T-helper 2 cell treated with Interferon-gamma antibody and Interleukin-4, amounts not matched to agents 100 ng/mL and 5 ng/mL, for 36 hours (primary cell): ENCODE data around the gene CCDC14. TPM values are rescaled to one million over a fixed set of nuclear protein-coding genes. Genes with fewer than 3 reads are reported as not detected.
"Not testable (repeated sequence)": the region's sequence is repeated elsewhere in the genome, so short reads cannot be mapped to it uniquely, and the experiment has no call there.

Experiments used
- intact Hi-C: fragments of 100-400 bp; cut with micrococcal nuclease; formaldehyde crosslinking; loops from one replicate; pipeline ENCODE4 v1.15.1; 2023
- total RNA-seq: library from RNA; stranded (reverse); gene quantifications from 2 replicates; pipeline ENCODE4 v1.2.3, GENCODE V29; 2022

Gene CCDC14
- 48.1 and 53.2 TPM in 2 replicates for total RNA-seq

GRCh38 chr3:123960781-123961507 lies at the start of gene CCDC14:
CCDC14 (minus strand) TSS chr3:123961229; CDS start chr3:123961173, 56 bp downstream.
- intact Hi-C loops, result loop anchor here (1.0 to 2.0 kb wide), 2 partner anchors 76 to 376 kb away; partner anchors contain the start of genes HACD2 and MYLK

GRCh38 chr3:124008321-124008720 lies 47.3 kb upstream of the CCDC14 start:
- intact Hi-C loops, result not testable (repeated sequence)

GRCh38 chr3:124007186-124007585 lies 46.2 kb upstream of the CCDC14 start:
- intact Hi-C loops, result no loop called here

- intact Hi-C loops, result not testable (repeated sequence)
Measured at GRCh38 chr3:124002405-124003079, 41.5 kb upstream of the CCDC14 start.

- intact Hi-C loops, result not testable (repeated sequence)
Measured at GRCh38 chr3:124001366-124001765, 40.3 kb upstream of the CCDC14 start.

GRCh38 chr3:123997543-123997942 lies 36.5 kb upstream of the CCDC14 start:
- intact Hi-C loops, result no loop called here

GRCh38 chr3:123993818-123994217 lies 32.8 kb upstream of the CCDC14 start:
- intact Hi-C loops, result no loop called here

GRCh38 chr3:123991730-123992588 lies 30.9 kb upstream of the CCDC14 start, which contains the start of gene ROPN1:
ROPN1 (minus strand) TSS chr3:123992124; CDS start chr3:123980481, 11,643 bp downstream.
- intact Hi-C loops, result not testable (repeated sequence)

- intact Hi-C loops, result no loop called here
Measured at GRCh38 chr3:123986427-123986826, 25.4 kb upstream of the CCDC14 start.

- intact Hi-C loops, result no loop called here
Measured at GRCh38 chr3:123984957-123985356, 23.9 kb upstream of the CCDC14 start.

GRCh38 chr3:123984350-123984749 lies 23.3 kb upstream of the CCDC14 start:
- intact Hi-C loops, result no loop called here

- intact Hi-C loops, result not testable (repeated sequence)
Measured at GRCh38 chr3:123981317-123981716, 20.3 kb upstream of the CCDC14 start.

GRCh38 chr3:123980539-123980938 lies 19.5 kb upstream of the CCDC14 start:
- intact Hi-C loops, result no loop called here

- intact Hi-C loops, result not testable (repeated sequence)
Measured at GRCh38 chr3:123979525-123980501, 18.8 kb upstream of the CCDC14 start.

- intact Hi-C loops, result not testable (repeated sequence)
Measured at GRCh38 chr3:123976904-123977303, 15.9 kb upstream of the CCDC14 start.

- intact Hi-C loops, result not testable (repeated sequence)
Measured at GRCh38 chr3:123976181-123976898, 15.3 kb upstream of the CCDC14 start.

GRCh38 chr3:123975030-123975429 lies 14.0 kb upstream of the CCDC14 start:
- intact Hi-C loops, result not testable (repeated sequence)

GRCh38 chr3:123971406-123971805 lies 10.4 kb upstream of the CCDC14 start:
- intact Hi-C loops, result no loop called here

GRCh38 chr3:123967260-123967659 lies 6.2 kb upstream of the CCDC14 start:
- intact Hi-C loops, result not testable (repeated sequence)

- intact Hi-C loops, result not testable (repeated sequence)
Measured at GRCh38 chr3:123966799-123967198, 5.8 kb upstream of the CCDC14 start.
